Smooth muscle cell (in vitro differentiated cells): ENCODE measurements around the gene GIPR. TPM values are rescaled to one million over a fixed set of nuclear protein-coding genes. Genes with fewer than 3 reads are reported as not detected.

ENCODE experiments used
- DNase-seq: peaks from one replicate; lab custom pipeline; 2025; ENCODE audit not compliant: unreplicated experiment; lab: John Stamatoyannopoulos, UW
- H2AFZ ChIP-seq: fragments of 200-600 bp; sonication (generic); 2 replicates; pipeline ENCODE4 v1.6.0; 2016; ENCODE audit warnings: antibody characterized with exemption, low read depth, mild to moderate bottlenecking
- H3F3A ChIP-seq: fragments of 200-600 bp; sonication (generic); 2 replicates; pipeline ENCODE4 v1.6.0; 2017; ENCODE audit warnings: antibody characterized with exemption, low read depth
- H3K27ac ChIP-seq: fragments of 200-600 bp; sonication (generic); 2 replicates; pipeline ENCODE4 v1.5.1; 2016; ENCODE audit warnings: low read depth, mild to moderate bottlenecking
- H3K27me3 ChIP-seq: fragments of 200-600 bp; sonication (generic); 2 replicates; pipeline ENCODE4 v1.6.1; 2016; ENCODE audit warnings: low read depth, mild to moderate bottlenecking
- H3K36me3 ChIP-seq: fragments of 200-600 bp; sonication (generic); 2 replicates; pipeline ENCODE4 v1.5.1; 2016; ENCODE audit warnings: low read depth
- H3K4me1 ChIP-seq: fragments of 200-600 bp; sonication (generic); 2 replicates; pipeline ENCODE4 v1.5.1; 2016; ENCODE audit warnings: low read depth
- H3K4me2 ChIP-seq: fragments of 200-600 bp; sonication (generic); 2 replicates; pipeline ENCODE4 v1.6.0; 2016; ENCODE audit warnings: mild to moderate bottlenecking
- H3K4me3 ChIP-seq: fragments of 200-600 bp; sonication (generic); 2 replicates; pipeline ENCODE4 v1.5.1; 2016; ENCODE audit warnings: mild to moderate bottlenecking
- H3K79me2 ChIP-seq: fragments of 200-600 bp; sonication (generic); 2 replicates; pipeline ENCODE4 v1.6.0; 2016; ENCODE audit warnings: low read depth, mild to moderate bottlenecking
- H3K9ac ChIP-seq: fragments of 200-600 bp; sonication (generic); 2 replicates; pipeline ENCODE4 v1.6.0; 2016; ENCODE audit warnings: low read depth
- H3K9me3 ChIP-seq: fragments of 200-600 bp; sonication (generic); replicated peaks from 2 replicates; pipeline ENCODE4 v1.5.1; 2016; ENCODE audit warnings: low read depth
- H4K20me1 ChIP-seq: fragments of 200-600 bp; sonication (generic); 2 replicates; pipeline ENCODE4 v1.6.0; 2016; ENCODE audit warnings: low read depth
- WGBS: methylation state at CpG from one replicate; pipeline ENCODE4 v1.1.7; 2016; ENCODE audit warnings: low lambda C conversion rate; 5-methylcytosine and 5-hydroxymethylcytosine counted together
- microRNA counts: library from miRNA; unstranded; fragments of <30 nt; microRNA quantifications from one replicate; lab custom pipeline; 2016
- microRNA-seq: library from miRNA; unstranded; fragments of <30 nt; microRNA quantifications from one replicate; pipeline ENCODE4, GENCODE V29; 2016; ENCODE audit warnings: borderline number of aligned reads
- polyA plus RNA-seq: library from polyadenylated mRNA; unstranded; fragments of >200 nt; fragmentation: Nextera tagmentation; extraction: Ambion mirVana; gene quantifications from 2 replicates; pipeline ENCODE4 v1.2.1, GENCODE V29; 2016
- small RNA-seq: library from RNA; depleted of rRNA; stranded (forward); fragments of <200 nt; gene quantifications from one replicate; pipeline ENCODE3, GENCODE V24; 2014
- total RNA-seq: library from RNA; depleted of rRNA; stranded (reverse); fragments of >200 nt; gene quantifications from 2 replicates; pipeline ENCODE4 v1.2.3, GENCODE V29; 2014
- TF ChIP-seq, protein P1 (sequence below): fragments of 200-600 bp; sonication (generic); IDR thresholded peaks from 2 replicates; pipeline ENCODE4 v1.5.1; 2017; ENCODE audit warnings: borderline replicate concordance, mild to moderate bottlenecking, antibody characterized with exemption; ENCODE audit not compliant: insufficient read depth, poor library complexity, severe bottlenecking

GIPR gene
- total and polyA plus RNA-seq, 2 experiments from 2014 or later, result 0.99 to 2.4 TPM

DNA sequence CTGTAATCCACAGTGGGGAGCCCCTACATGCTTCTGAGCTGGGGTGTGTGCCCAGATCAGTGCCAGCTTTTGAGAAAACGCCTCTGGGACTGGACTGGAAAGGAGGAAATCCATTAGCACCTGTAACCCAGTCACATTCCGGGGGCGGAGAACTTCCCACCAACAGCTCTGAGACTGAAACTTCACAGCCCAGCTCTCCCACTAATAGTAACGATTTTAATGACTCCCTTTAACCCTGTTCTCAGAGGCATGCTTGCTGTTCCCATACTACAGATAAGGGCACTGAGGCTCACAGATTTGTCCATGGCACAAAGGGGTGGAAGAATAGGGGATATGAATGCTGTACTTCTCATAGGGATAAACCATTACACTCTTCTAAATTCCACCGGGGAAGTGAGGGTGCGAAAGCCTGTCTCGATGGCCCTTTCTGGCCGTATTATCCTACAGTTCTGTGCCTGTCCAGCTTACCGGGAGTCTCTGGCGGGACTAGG is 61.8 kb downstream of the GIPR start:
- TF ChIP-seq, protein P1, sequence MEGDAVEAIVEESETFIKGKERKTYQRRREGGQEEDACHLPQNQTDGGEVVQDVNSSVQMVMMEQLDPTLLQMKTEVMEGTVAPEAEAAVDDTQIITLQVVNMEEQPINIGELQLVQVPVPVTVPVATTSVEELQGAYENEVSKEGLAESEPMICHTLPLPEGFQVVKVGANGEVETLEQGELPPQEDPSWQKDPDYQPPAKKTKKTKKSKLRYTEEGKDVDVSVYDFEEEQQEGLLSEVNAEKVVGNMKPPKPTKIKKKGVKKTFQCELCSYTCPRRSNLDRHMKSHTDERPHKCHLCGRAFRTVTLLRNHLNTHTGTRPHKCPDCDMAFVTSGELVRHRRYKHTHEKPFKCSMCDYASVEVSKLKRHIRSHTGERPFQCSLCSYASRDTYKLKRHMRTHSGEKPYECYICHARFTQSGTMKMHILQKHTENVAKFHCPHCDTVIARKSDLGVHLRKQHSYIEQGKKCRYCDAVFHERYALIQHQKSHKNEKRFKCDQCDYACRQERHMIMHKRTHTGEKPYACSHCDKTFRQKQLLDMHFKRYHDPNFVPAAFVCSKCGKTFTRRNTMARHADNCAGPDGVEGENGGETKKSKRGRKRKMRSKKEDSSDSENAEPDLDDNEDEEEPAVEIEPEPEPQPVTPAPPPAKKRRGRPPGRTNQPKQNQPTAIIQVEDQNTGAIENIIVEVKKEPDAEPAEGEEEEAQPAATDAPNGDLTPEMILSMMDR, result no peak
- H3K36me3 ChIP-seq, result no peaks in the 10 kb centered on the region
- peaks cover 4% of the 10 kb centered on the region for H3K4me1 ChIP-seq
- no peaks in the 10 kb centered on the region for H3K27me3 ChIP-seq
- H3K79me2 ChIP-seq, result peaks cover 57% of the 10 kb centered on the region
- no peak overlapping the region for H2AFZ ChIP-seq
- DNase-seq, result no peak
- peaks cover 39% of the 10 kb centered on the region for H4K20me1 ChIP-seq
- H3K4me2 ChIP-seq, result peak overlapping the region; percentile 89
- H3K27ac ChIP-seq, result no peak overlapping the region
- H3F3A ChIP-seq, result peaks cover 1% of the 10 kb centered on the region
- WGBS, result 11% methylated on average over 10 of the region's 10 CpGs
- H3K9ac ChIP-seq, result peak overlapping the region; percentile 74
- H3K9me3 ChIP-seq, result no peaks in the 10 kb centered on the region
- peak overlapping the region; percentile 66 for H3K4me3 ChIP-seq

DNA sequence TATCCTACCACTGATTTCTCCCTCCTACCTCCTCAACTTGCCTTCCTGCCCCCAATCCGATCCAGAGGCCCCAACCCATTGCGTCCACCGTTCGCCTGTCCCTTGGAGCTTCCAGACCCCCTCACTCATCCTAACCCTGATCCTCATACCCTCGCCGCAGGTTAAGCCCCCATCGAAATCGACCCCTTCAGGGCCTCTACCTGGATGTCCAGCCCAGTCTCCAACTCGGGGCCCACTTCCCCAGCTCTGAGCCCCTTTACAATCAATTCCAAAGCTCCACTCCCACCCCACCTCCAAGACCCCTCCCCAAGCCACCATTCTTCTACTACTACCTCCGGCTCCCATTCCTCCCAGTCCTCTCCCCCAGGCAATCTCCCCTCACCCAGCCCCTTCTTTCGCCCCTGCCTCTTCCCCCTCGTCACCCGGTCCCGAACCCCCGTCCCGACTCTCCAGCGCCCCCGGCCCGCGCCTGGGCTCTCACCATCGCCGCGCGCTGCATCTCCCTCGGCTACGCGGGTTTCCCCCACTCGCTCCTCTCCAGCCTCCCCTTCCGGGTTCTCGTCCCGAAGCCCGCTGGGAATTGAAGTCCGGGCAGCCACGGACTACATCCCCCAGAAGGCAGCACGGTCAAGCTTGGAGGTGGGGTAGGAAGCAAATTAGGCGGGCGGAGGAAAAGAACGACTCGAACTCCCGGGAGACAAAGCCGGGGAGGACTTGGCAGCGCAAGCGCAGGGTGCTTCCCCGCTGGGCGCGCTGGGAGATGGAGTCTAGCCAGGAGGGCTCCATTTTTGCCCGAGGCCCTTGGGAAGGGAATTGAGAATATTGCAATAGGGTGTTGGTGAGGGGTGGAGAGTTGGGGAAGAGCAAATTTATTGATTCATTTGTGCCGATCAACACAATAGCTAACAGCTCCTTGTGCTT is 62.6 kb downstream of the GIPR start, which contains the start of gene FBXO46:
TSS of gene FBXO46 (minus strand) at position 529 of the 921 bp plus-strand sequence. CDS start 17,401 bp downstream, outside the sequence.
- Histone ChIP-seq H3F3A (no peaks in the 10 kb centered on the region), H3K27me3 (no peaks in the 10 kb centered on the region), H3K27ac (no peak within 1 kb of the TSS), H3K4me1 (peaks cover 4% of the 10 kb centered on the region), H3K9ac (peak within 1 kb of the TSS; percentile 74), H3K9me3 (no peaks in the 10 kb centered on the region), H3K4me2 (peak within 1 kb of the TSS; percentile 89), H3K4me3 (peak within 1 kb of the TSS; percentile 66), H3K36me3 (no peaks in the 10 kb centered on the region), H2AFZ (peak within 1 kb of the TSS; percentile 23), H3K79me2 (peaks cover 49% of the 10 kb centered on the region), H4K20me1 (peaks cover 32% of the 10 kb centered on the region)
- 2% methylated on average over 35 of the region's 48 CpGs for WGBS
- peak; percentile 83 for DNase-seq
- TF ChIP-seq, protein P1, result peak; percentile 8

MicroRNA genes within 50 kb of the gene (microRNA counts, 767-probe panel; counts per million panel counts)
- microRNA hsa-miR-330-3p (lab: Ali Mortazavi, UCI), result 183 counts per million
- 183 counts per million for microRNA hsa-miR-330-5p (lab: Ali Mortazavi, UCI)
- microRNA hsa-miR-642a-5p (lab: Ali Mortazavi, UCI), result 183 counts per million
- microRNA hsa-miR-642b-3p (lab: Ali Mortazavi, UCI), result 183 counts per million

Small RNA genes lying within 50 kb of the gene (microRNA-seq; reads per million reads assigned to microRNA genes)
- 620 reads per million, percentile 76 among the genes with 10 or more reads in this experiment for gene MIR330
- gene MIR642A, result not detected
- gene MIR642B, result not detected

Small RNA genes lying within 50 kb of the gene (small RNA-seq; reads per million reads assigned to genes)
- gene MIR642A (0.58 reads per million, percentile 20 among the genes with 10 or more reads in this experiment), gene RN7SL836P (not detected)

Other genes starting within 250 kb of the GIPR start
- gene ERCC1, start 244.3 kb upstream of the GIPR start, total RNA-seq, result 60.8 and 72.6 TPM in 2 replicates
- 81.5 and 90.4 TPM in 2 replicates for gene ERCC1, start 244.3 kb upstream of the GIPR start, polyA plus RNA-seq
- gene FOSB, start 200.2 kb upstream of the GIPR start, total RNA-seq, result 171 and 186 TPM in 2 replicates
- 178 and 299 TPM in 2 replicates for gene FOSB, start 200.2 kb upstream of the GIPR start, polyA plus RNA-seq
- 6.3 and 20.5 TPM in 2 replicates for gene RTN2, start 171.2 kb upstream of the GIPR start, total RNA-seq
- 24.4 and 28.0 TPM in 2 replicates for gene RTN2, start 171.2 kb upstream of the GIPR start, polyA plus RNA-seq
- 0.58 TPM in 1 of 2 replicates, not detected in the other for gene PPM1N, start 169.8 kb upstream of the GIPR start, total RNA-seq
- gene PPM1N, start 169.8 kb upstream of the GIPR start, polyA plus RNA-seq, result 0.16 and 1.3 TPM in 2 replicates
- 75.8 and 83.8 TPM in 2 replicates for gene VASP, start 160.7 kb upstream of the GIPR start, total RNA-seq
- 73.6 and 107 TPM in 2 replicates for gene VASP, start 160.7 kb upstream of the GIPR start, polyA plus RNA-seq
- gene OPA3, start 83.4 kb upstream of the GIPR start, total RNA-seq, result 6.2 and 8.8 TPM in 2 replicates
- 10.3 and 13.3 TPM in 2 replicates for gene OPA3, start 83.4 kb upstream of the GIPR start, polyA plus RNA-seq
- gene GPR4, start 66.0 kb upstream of the GIPR start, total RNA-seq, result not detected in 2 replicates
- gene GPR4, start 66.0 kb upstream of the GIPR start, polyA plus RNA-seq, result 0.31 TPM in 1 of 2 replicates, not detected in the other
- gene EML2, start 28.8 kb upstream of the GIPR start, total RNA-seq, result 7.7 and 15.6 TPM in 2 replicates
- gene EML2, start 28.8 kb upstream of the GIPR start, polyA plus RNA-seq, result 19.0 and 20.8 TPM in 2 replicates
- gene SNRPD2, start 23.7 kb downstream of the GIPR start, total RNA-seq, result 234 and 284 TPM in 2 replicates
- 637 and 690 TPM in 2 replicates for gene SNRPD2, start 23.7 kb downstream of the GIPR start, polyA plus RNA-seq
- gene QPCTL, start 24.4 kb downstream of the GIPR start, total RNA-seq, result 12.2 and 12.9 TPM in 2 replicates
- 10.0 and 13.3 TPM in 2 replicates for gene QPCTL, start 24.4 kb downstream of the GIPR start, polyA plus RNA-seq
- 5.6 and 7.2 TPM in 2 replicates for gene FBXO46, start 62.7 kb downstream of the GIPR start, total RNA-seq
- 7.9 and 13.1 TPM in 2 replicates for gene FBXO46, start 62.7 kb downstream of the GIPR start, polyA plus RNA-seq
- not detected in 2 replicates for gene MEIOSIN, start 65.2 kb downstream of the GIPR start, total RNA-seq
- 0.12 TPM in 1 of 2 replicates, not detected in the other for gene MEIOSIN, start 65.2 kb downstream of the GIPR start, polyA plus RNA-seq
- 10.2 and 15.3 TPM in 2 replicates for gene SIX5, start 101.0 kb downstream of the GIPR start, total RNA-seq
- gene SIX5, start 101.0 kb downstream of the GIPR start, polyA plus RNA-seq, result 16.0 and 19.7 TPM in 2 replicates
- gene DMPK, start 114.3 kb downstream of the GIPR start, total RNA-seq, result 19.2 and 23.6 TPM in 2 replicates
- gene DMPK, start 114.3 kb downstream of the GIPR start, polyA plus RNA-seq, result 32.7 and 47.7 TPM in 2 replicates
- 14.9 and 16.1 TPM in 2 replicates for gene DMWD, start 124.6 kb downstream of the GIPR start, total RNA-seq
- gene DMWD, start 124.6 kb downstream of the GIPR start, polyA plus RNA-seq, result 57.6 and 96.4 TPM in 2 replicates
- gene RSPH6A, start 147.1 kb downstream of the GIPR start, total RNA-seq, result 0.22 TPM in 1 of 2 replicates, not detected in the other
- 0.15 TPM in 1 of 2 replicates, not detected in the other for gene RSPH6A, start 147.1 kb downstream of the GIPR start, polyA plus RNA-seq
- gene SYMPK, start 194.9 kb downstream of the GIPR start, total RNA-seq, result 30.9 and 33.3 TPM in 2 replicates
- gene SYMPK, start 194.9 kb downstream of the GIPR start, polyA plus RNA-seq, result 28.6 and 34.1 TPM in 2 replicates
- gene FOXA3, start 196.1 kb downstream of the GIPR start, total RNA-seq, result 0.13 and 0.76 TPM in 2 replicates
- gene FOXA3, start 196.1 kb downstream of the GIPR start, polyA plus RNA-seq, result 0.50 and 0.65 TPM in 2 replicates
- 10.4 and 19.0 TPM in 2 replicates for gene IRF2BP1, start 217.9 kb downstream of the GIPR start, total RNA-seq
- gene IRF2BP1, start 217.9 kb downstream of the GIPR start, polyA plus RNA-seq, result 11.2 and 12.9 TPM in 2 replicates
- gene MYPOP, start 234.4 kb downstream of the GIPR start, total RNA-seq, result 1.6 and 3.9 TPM in 2 replicates
- gene MYPOP, start 234.4 kb downstream of the GIPR start, polyA plus RNA-seq, result 2.1 and 3.5 TPM in 2 replicates
- not detected in 2 replicates for gene NANOS2, start 246.6 kb downstream of the GIPR start, total RNA-seq
- not detected in 2 replicates for gene NANOS2, start 246.6 kb downstream of the GIPR start, polyA plus RNA-seq